ENCODE results near the gene GALNT16.

DNA sequence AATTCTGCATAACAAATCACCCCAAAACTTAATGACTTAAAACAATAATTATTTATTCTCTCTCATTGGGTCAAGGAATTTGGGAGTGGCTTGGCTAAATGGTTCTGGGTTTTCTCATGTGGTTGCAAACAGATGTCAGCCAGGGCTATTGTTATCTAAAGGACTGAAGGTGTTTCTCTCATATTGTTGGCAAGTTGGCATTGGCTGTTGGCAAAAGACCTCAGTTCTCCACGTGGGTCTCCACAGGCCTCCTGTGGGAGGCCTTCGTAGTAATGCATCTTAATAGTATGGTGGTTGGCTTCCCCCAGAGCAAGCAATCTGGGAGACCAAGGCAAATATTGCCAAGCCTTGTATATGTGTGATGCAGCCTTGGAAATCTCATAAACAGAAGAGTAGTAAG is 14.4 kb downstream of the GALNT16 start:
- TF ChIP-seq, protein P1, sequence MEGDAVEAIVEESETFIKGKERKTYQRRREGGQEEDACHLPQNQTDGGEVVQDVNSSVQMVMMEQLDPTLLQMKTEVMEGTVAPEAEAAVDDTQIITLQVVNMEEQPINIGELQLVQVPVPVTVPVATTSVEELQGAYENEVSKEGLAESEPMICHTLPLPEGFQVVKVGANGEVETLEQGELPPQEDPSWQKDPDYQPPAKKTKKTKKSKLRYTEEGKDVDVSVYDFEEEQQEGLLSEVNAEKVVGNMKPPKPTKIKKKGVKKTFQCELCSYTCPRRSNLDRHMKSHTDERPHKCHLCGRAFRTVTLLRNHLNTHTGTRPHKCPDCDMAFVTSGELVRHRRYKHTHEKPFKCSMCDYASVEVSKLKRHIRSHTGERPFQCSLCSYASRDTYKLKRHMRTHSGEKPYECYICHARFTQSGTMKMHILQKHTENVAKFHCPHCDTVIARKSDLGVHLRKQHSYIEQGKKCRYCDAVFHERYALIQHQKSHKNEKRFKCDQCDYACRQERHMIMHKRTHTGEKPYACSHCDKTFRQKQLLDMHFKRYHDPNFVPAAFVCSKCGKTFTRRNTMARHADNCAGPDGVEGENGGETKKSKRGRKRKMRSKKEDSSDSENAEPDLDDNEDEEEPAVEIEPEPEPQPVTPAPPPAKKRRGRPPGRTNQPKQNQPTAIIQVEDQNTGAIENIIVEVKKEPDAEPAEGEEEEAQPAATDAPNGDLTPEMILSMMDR (IDR thresholded peaks at IDR 0.05): no peak
- TF ChIP-seq EP300 (IDR thresholded peaks at IDR 0.05) (no peak), POLR2A (IDR thresholded peaks at IDR 0.05) (no peak)
